IMR-90 (cell line): ENCODE measurements around the gene ZNF775. TPM values are rescaled to one million over a fixed set of nuclear protein-coding genes. Genes with fewer than 3 reads are reported as not detected.

Experiments used
- ATAC-seq: fragments of 200-7000 bp; cut with Tn5 transposase; 2 replicates; pipeline ENCODE4 v1.9.1; 2020; ENCODE audit warnings: low read depth, mild to moderate bottlenecking, moderate library complexity
- BruUV-seq: library from RNA; stranded (reverse); fragments of 400-500 nt; replicated peaks from 2 replicates; lab custom pipeline; 2021; lab: Mats Ljungman, UMichigan
- CTCF ChIA-PET: fragments of 300-600 bp; formaldehyde crosslinking; extraction: SDS; loops from one replicate; lab custom pipeline; 2021; ENCODE audit warnings: antibody characterized with exemption; lab: Yijun Ruan, JAX
- POLR2A ChIA-PET: fragments of 300-600 bp; sonication (Branson Sonifier 250); formaldehyde crosslinking; loops from one replicate; lab custom pipeline; 2022; ENCODE audit warnings: antibody characterized with exemption; ENCODE audit not compliant: unreplicated experiment; lab: Charles Lee
- DNase-seq: peaks from one replicate; pipeline ENCODE4 v3.0.0; 2013
- H2AFZ ChIP-seq: replicated peaks from 2 replicates; pipeline ENCODE3; 2013; ENCODE audit warnings: low read length, mild to moderate bottlenecking; ENCODE audit not compliant: poor library complexity
- H2AK5ac ChIP-seq: 2 replicates; pipeline ENCODE4 v1.6.1; 2013; ENCODE audit warnings: low read depth, low read length, inconsistent platforms
- H2AK9ac ChIP-seq: replicated peaks from 2 replicates; pipeline ENCODE3; 2013; ENCODE audit warnings: mild to moderate bottlenecking, low read depth, low read length, moderate library complexity; ENCODE audit not compliant: poor library complexity
- H2BK120ac ChIP-seq: 2 replicates; pipeline ENCODE4 v1.6.1; 2013; ENCODE audit warnings: low read depth, low read length, inconsistent platforms
- H2BK15ac ChIP-seq: 3 replicates; pipeline ENCODE4 v1.6.1; 2013; ENCODE audit warnings: low read depth, low read length, inconsistent platforms
- H2BK20ac ChIP-seq: 2 replicates; pipeline ENCODE4 v1.6.1; 2013; ENCODE audit warnings: low read depth, mild to moderate bottlenecking, inconsistent platforms, low read length, moderate library complexity
- H2BK5ac ChIP-seq: 2 replicates; pipeline ENCODE4 v1.6.1; 2013; ENCODE audit warnings: mild to moderate bottlenecking, low read depth, low read length, inconsistent platforms; ENCODE audit not compliant: poor library complexity, severe bottlenecking
- H3K14ac ChIP-seq: replicated peaks from 2 replicates; pipeline ENCODE4 v1.6.1; 2013; ENCODE audit warnings: low read depth, low read length, inconsistent platforms
- H3K18ac ChIP-seq: 2 replicates; pipeline ENCODE4 v1.6.1; 2013; ENCODE audit warnings: low read depth, low read length, control low read depth
- H3K23ac ChIP-seq: 2 replicates; pipeline ENCODE4 v1.6.1; 2013; ENCODE audit warnings: low read depth, low read length, inconsistent platforms
- H3K27ac ChIP-seq: 2 replicates; pipeline ENCODE4 v1.5.1; 2013; ENCODE audit warnings: mild to moderate bottlenecking, control low read depth, low read length; ENCODE audit not compliant: insufficient read depth
- H3K27me3 ChIP-seq: 2 replicates; pipeline ENCODE4 v1.6.1; 2013; ENCODE audit warnings: low read length; ENCODE audit not compliant: control insufficient read depth, insufficient read depth
- H3K36me3 ChIP-seq: 2 replicates; pipeline ENCODE4 v1.6.1; 2013; ENCODE audit warnings: low read length, mixed read lengths; ENCODE audit not compliant: control insufficient read depth, insufficient read depth
- H3K4ac ChIP-seq: 2 replicates; pipeline ENCODE4 v1.6.1; 2013; ENCODE audit warnings: low read depth, low read length, inconsistent platforms
- H3K4me1 ChIP-seq: 2 replicates; pipeline ENCODE4 v1.6.1; 2013; ENCODE audit warnings: low read length, mixed read lengths; ENCODE audit not compliant: control insufficient read depth, insufficient read depth
- H3K4me2 ChIP-seq: 2 replicates; pipeline ENCODE4 v1.6.1; 2013; ENCODE audit warnings: low read depth, mild to moderate bottlenecking, control low read depth, low read length, moderate library complexity
- H3K4me3 ChIP-seq: 2 replicates; pipeline ENCODE4 v1.5.1; 2013; ENCODE audit warnings: low read depth, mild to moderate bottlenecking, control low read depth, low read length, moderate library complexity; ENCODE audit not compliant: insufficient read depth
- H3K56ac ChIP-seq: 2 replicates; pipeline ENCODE4 v1.6.1; 2013; ENCODE audit warnings: low read length, inconsistent platforms; ENCODE audit not compliant: insufficient read depth; ENCODE audit errors: extremely low read depth
- H3K79me1 ChIP-seq, 2 experiments: 2 replicates each; pipeline ENCODE4 v1.6.1; 2013; ENCODE audit warnings: low read length in 2 of 2, inconsistent platforms in 1 of 2, low read depth in 1 of 2
- H3K9ac ChIP-seq: 2 replicates; pipeline ENCODE4 v1.6.1; 2013; ENCODE audit warnings: low read depth, low read length, control low read depth
- H3K9me1 ChIP-seq: 2 replicates; pipeline ENCODE4 v1.6.1; 2013; ENCODE audit warnings: low read length, inconsistent platforms; ENCODE audit not compliant: insufficient read depth
- H3K9me3 ChIP-seq: 2 replicates; pipeline ENCODE4 v1.6.1; 2013; ENCODE audit warnings: low read length; ENCODE audit not compliant: control insufficient read depth, insufficient read depth
- H4K20me1 ChIP-seq: 2 replicates; pipeline ENCODE4 v1.6.1; 2013; ENCODE audit warnings: low read length, inconsistent platforms; ENCODE audit not compliant: insufficient read depth
- H4K5ac ChIP-seq: 2 replicates; pipeline ENCODE4 v1.6.1; 2013; ENCODE audit warnings: mild to moderate bottlenecking, low read depth, low read length, control low read depth
- H4K8ac ChIP-seq, 2 experiments: 2 replicates each; pipeline ENCODE4 v1.6.1; 2013; ENCODE audit warnings: low read depth in 2 of 2, low read length in 2 of 2, control low read depth in 1 of 2, inconsistent platforms in 1 of 2
- H4K91ac ChIP-seq: 2 replicates; pipeline ENCODE4 v1.6.1; 2013; ENCODE audit warnings: low read depth, low read length, inconsistent platforms; ENCODE audit not compliant: insufficient read depth
- FOS ChIP-seq: fragments of 150-350 bp; IDR thresholded peaks from 2 replicates; pipeline ENCODE4 v1.6.1; 2016; ENCODE audit warnings: low read depth, low read length
- RAD21 ChIP-seq: IDR thresholded peaks from 2 replicates; pipeline ENCODE4 v1.6.1; 2012; ENCODE audit warnings: low read length, improper control_type of control experiment
- WGBS, 2 experiments: methylation state at CpG; one replicate each; pipeline versions ENCODE4 v1.1.5 to v1.1.7; 2013; ENCODE audit warnings: missing lambda C conversion rate in 2 of 2; ENCODE audit not compliant: insufficient read length in 1 of 2; ENCODE audit errors: extremely low coverage in 2 of 2; 5-methylcytosine and 5-hydroxymethylcytosine counted together
- dilution Hi-C: fragments of 300-500 bp; cut with HindIII; formaldehyde crosslinking; loops from one replicate; pipeline ENCODE4 v1.14.3; 2018; ENCODE audit warnings: low sequenced_read_pairs; ENCODE audit not compliant: unreplicated experiment
- in situ Hi-C: fragments of 300-500 bp; cut with MboI; formaldehyde crosslinking; loops from 3 replicates; pipeline ENCODE4 v1.14.3; 2019; ENCODE audit warnings: low sequenced_read_pairs, inconsistent platforms, mixed read lengths
- intact Hi-C: fragments of 100-400 bp; cut with micrococcal nuclease; formaldehyde crosslinking; loops from 2 replicates; pipeline ENCODE4 v1.10.0; 2022
- polyA plus RNA-seq, 3 experiments: library from polyadenylated mRNA; depleted of rRNA; stranded (reverse); fragments of >200 nt; gene quantifications; 2 replicates each; pipeline ENCODE4 v1.2.3, GENCODE V29; 2012; ENCODE audit warnings: low replicate concordance in 1 of 3
- total RNA-seq: library from RNA; depleted of rRNA; stranded (reverse); fragments of >200 nt; gene quantifications from 2 replicates; pipeline ENCODE4 v1.2.3, GENCODE V29; 2012

The ZNF775 gene
- total and polyA plus RNA-seq, 2 of the 4 experiments (the other 2 are of a cell fraction), result 1.4 to 2.6 TPM

DNA sequence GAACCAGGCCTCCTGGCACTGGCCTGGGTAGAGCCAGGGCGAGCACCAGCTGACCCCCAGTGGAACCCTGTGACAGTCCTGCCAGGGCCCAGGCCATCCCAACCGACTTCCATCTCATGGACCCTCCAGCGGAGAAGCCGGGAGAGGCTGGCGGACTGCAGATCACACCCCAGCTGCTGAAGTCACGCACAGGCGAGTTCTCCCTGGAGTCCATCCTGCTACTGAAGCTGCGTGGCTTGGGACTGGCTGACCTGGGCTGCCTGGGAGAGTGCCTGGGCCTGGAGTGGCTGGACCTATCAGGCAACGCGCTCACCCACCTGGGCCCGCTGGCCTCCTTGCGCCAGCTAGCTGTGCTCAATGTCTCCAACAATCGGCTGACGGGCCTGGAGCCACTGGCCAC lies 42.4 kb upstream of the ZNF775 start:
- intact Hi-C loops, result no loop called here
- H4K5ac ChIP-seq, result no peak overlapping the region
- H3K36me3 ChIP-seq, result no peaks in the 10 kb centered on the region
- no peak overlapping the region for H3K56ac ChIP-seq
- H3K14ac ChIP-seq, result no peak overlapping the region
- WGBS, 2 experiments, result 90% methylated on average over 9 of the region's 14 CpGs; no CpG with 5 or more reads in 1 of the 2 experiments
- H3K27ac ChIP-seq, result no peak overlapping the region; the same call in 1 of the 2 replicates
- peaks cover 11% of the 10 kb centered on the region; the same call in 1 of the 2 replicates for H3K9me1 ChIP-seq
- no peaks in the 10 kb centered on the region for H3K79me1 ChIP-seq
- POLR2A ChIA-PET, result no interaction called here
- no peak overlapping the region for H3K4me3 ChIP-seq
- peak overlapping the region; percentile 62 for H2AFZ ChIP-seq
- peak overlapping the region; percentile 62; the same call in 1 of the 2 replicates for H2AK5ac ChIP-seq
- TF ChIP-seq FOS, result no peak
- TF ChIP-seq RAD21, result no peak
- peak overlapping the region; percentile 81; the same call in 1 of the 2 replicates for H4K91ac ChIP-seq
- dilution Hi-C loops, result no loop called here
- H3K4me1 ChIP-seq, result peaks cover 30% of the 10 kb centered on the region
- in situ Hi-C loops, result no loop called here
- no peak overlapping the region; the same call in 1 of the 2 replicates for H3K18ac ChIP-seq
- DNase-seq, result no peak
- peak overlapping the region; percentile 72 for H3K4ac ChIP-seq
- no peaks in the 10 kb centered on the region for H3K9me3 ChIP-seq
- ATAC-seq, result no peak
- H2BK20ac ChIP-seq, result no peak overlapping the region
- H3K4me2 ChIP-seq, result no peak overlapping the region
- BruUV-seq, result no TSS peak
- CTCF ChIA-PET, result no interaction called here
- H2BK120ac ChIP-seq, result peak overlapping the region; percentile 39; the same call in 1 of the 2 replicates
- H2AK9ac ChIP-seq, result peak overlapping the region; percentile 25
- H3K23ac ChIP-seq, result no peak overlapping the region
- no peak overlapping the region; the same call in 1 of the 3 replicates for H2BK15ac ChIP-seq
- no peak overlapping the region for H3K9ac ChIP-seq
- peaks cover 9% of the 10 kb centered on the region for H3K27me3 ChIP-seq
- H4K8ac ChIP-seq, result no peak overlapping the region
- no peak overlapping the region for H2BK5ac ChIP-seq
- H4K20me1 ChIP-seq, result 0 out of 2 replicates have a peak, but pooled peaks cover 3% of the 10 kb centered on the region
